Endothelial cell of umbilical vein (primary cell): Measurements from ENCODE around the gene DISP3. TPM values are rescaled to one million over a fixed set of nuclear protein-coding genes. Genes with fewer than 3 reads are reported as not detected.
"Not testable (repeated sequence)": the region's sequence is repeated elsewhere in the genome, so short reads cannot be mapped to it uniquely, and the experiment has no call there.

Experiments used
- BruUV-seq: library from RNA; stranded (reverse); fragments of 400-500 nt; replicated peaks from 2 replicates; lab custom pipeline; 2021; lab: Mats Ljungman, UMichigan
- CTCF ChIA-PET: fragments of 300-600, 350-600 bp; sonication (Branson Sonifier 250); formaldehyde crosslinking; loops from one replicate; lab custom pipeline; 2021; ENCODE audit warnings: antibody characterized with exemption, inconsistent platforms; lab: Charles Lee
- POLR2A ChIA-PET: fragments of 300-600, 350-600 bp; sonication (Branson Sonifier 250); formaldehyde crosslinking; loops from one replicate; lab custom pipeline; 2021; ENCODE audit warnings: antibody characterized with exemption, inconsistent platforms; lab: Charles Lee
- DNase-seq: peaks from one replicate; pipeline ENCODE4 v3.0.0-alpha.2; 2011; ENCODE audit warnings: low read depth, low spot score
- FAIRE-seq: peaks from 2 replicates; lab custom pipeline; 2011; peaks lifted over from hg19 to GRCh38; lab: Jason Lieb, UNC
- H2AFZ ChIP-seq: 2 replicates; pipeline ENCODE4 v1.6.0; 2012; ENCODE audit warnings: low read depth, low read length, control low read depth, inconsistent platforms
- H3K27ac ChIP-seq: 2 replicates; pipeline ENCODE4 v1.5.1; 2011; ENCODE audit warnings: low read depth, mild to moderate bottlenecking, control low read depth, low read length, moderate library complexity; ENCODE audit not compliant: insufficient read depth
- H3K27me3 ChIP-seq, 2 experiments: 2 replicates each; pipeline versions ENCODE4 v1.6.0 to v1.6.1; 2011; ENCODE audit warnings: low read length in 2 of 2, mixed read lengths in 1 of 2; ENCODE audit not compliant: control insufficient read depth in 2 of 2, insufficient read depth in 2 of 2
- H3K36me3 ChIP-seq, 2 experiments: 2 replicates in 1 of 2; 3 replicates in 1 of 2; pipeline ENCODE4 v1.5.1; 2011; ENCODE audit warnings: low read length in 2 of 2, mild to moderate bottlenecking in 1 of 2, moderate library complexity in 1 of 2; ENCODE audit not compliant: control insufficient read depth in 2 of 2, insufficient read depth in 2 of 2; ENCODE audit errors: extremely low read depth in 1 of 2
- H3K4me1 ChIP-seq: 3 replicates; pipeline ENCODE4 v1.5.1; 2011; ENCODE audit warnings: mild to moderate bottlenecking, low read length; ENCODE audit not compliant: control insufficient read depth, insufficient read depth; ENCODE audit errors: extremely low read depth
- H3K4me2 ChIP-seq: 2 replicates; pipeline ENCODE4 v1.6.1; 2011; ENCODE audit warnings: low read length, control low read depth, mixed read lengths; ENCODE audit not compliant: insufficient read depth
- H3K4me3 ChIP-seq, 3 experiments: fragments of 200-600 bp in 1 of 3; sonication (generic), shearing (Covaris generic) in 1 of 3; replicated peaks in 1 of 3; 2 replicates each; pipeline ENCODE4 v1.5.1; 2011 to 2016; ENCODE audit warnings: control low read depth in 3 of 3, low read length in 3 of 3, mild to moderate bottlenecking in 2 of 3, inconsistent platforms in 1 of 3, low read depth in 1 of 3, moderate library complexity in 1 of 3; ENCODE audit not compliant: insufficient read depth in 1 of 3
- H3K79me2 ChIP-seq: 2 replicates; pipeline ENCODE4 v1.6.0; 2012; ENCODE audit warnings: low read length, inconsistent platforms; ENCODE audit not compliant: control insufficient read depth, insufficient read depth
- H3K9ac ChIP-seq: replicated peaks from 2 replicates; pipeline ENCODE3; 2011; ENCODE audit warnings: low read length, control low read depth; ENCODE audit not compliant: insufficient read depth; ENCODE audit errors: extremely low read depth
- H3K9me1 ChIP-seq: replicated peaks from 3 replicates; pipeline ENCODE4 v1.6.0; 2011; ENCODE audit warnings: mild to moderate bottlenecking, low read length; ENCODE audit not compliant: control insufficient read depth, insufficient read depth; ENCODE audit errors: extremely low read depth
- H3K9me3 ChIP-seq: replicated peaks from 2 replicates; pipeline ENCODE4 v1.5.1; 2012; ENCODE audit warnings: low read length, inconsistent platforms; ENCODE audit not compliant: control insufficient read depth, insufficient read depth
- H4K20me1 ChIP-seq: replicated peaks from 2 replicates; pipeline ENCODE3; 2011; ENCODE audit warnings: mild to moderate bottlenecking, low read length; ENCODE audit not compliant: control insufficient read depth, insufficient read depth; ENCODE audit errors: extremely low read depth
- EZH2 ChIP-seq: IDR thresholded peaks from 2 replicates; pipeline ENCODE4 v1.6.1; 2012; ENCODE audit warnings: borderline replicate concordance, low read depth, mild to moderate bottlenecking, moderate library complexity, low read length, inconsistent platforms; ENCODE audit not compliant: severe bottlenecking
- FOS ChIP-seq: IDR thresholded peaks from 2 replicates; pipeline ENCODE4 v1.6.1; 2011; ENCODE audit warnings: mild to moderate bottlenecking, low read length, moderate library complexity, borderline replicate concordance; ENCODE audit not compliant: insufficient read depth
- JUN ChIP-seq: IDR thresholded peaks from 2 replicates; pipeline ENCODE4 v1.6.1; 2011; ENCODE audit warnings: borderline replicate concordance, low read depth; ENCODE audit not compliant: insufficient read length, insufficient read depth
- MYC ChIP-seq: IDR thresholded peaks from one replicate; pipeline ENCODE4 v1.6.1; 2011; ENCODE audit warnings: mild to moderate bottlenecking, low read depth, low read length
- POLR2A ChIP-seq: IDR thresholded peaks from 2 replicates; pipeline ENCODE4 v1.6.1; 2012; ENCODE audit warnings: low read depth, mild to moderate bottlenecking, control low read depth, low read length
- POLR2AphosphoS5 ChIP-seq: IDR thresholded peaks from 2 replicates; pipeline ENCODE4 v1.6.1; 2012; ENCODE audit warnings: low read depth, mild to moderate bottlenecking, control low read depth, low read length, moderate library complexity; ENCODE audit not compliant: insufficient read depth
- dilution Hi-C: fragments of 300-500 bp; cut with MboI; formaldehyde crosslinking; loops from one replicate; pipeline ENCODE4 v1.15.0; 2019; ENCODE audit warnings: low sequenced_read_pairs; ENCODE audit not compliant: extremely low pct_ligation_motif_present
- intact Hi-C: fragments of 100-400 bp; cut with micrococcal nuclease; formaldehyde crosslinking; loops from one replicate; pipeline ENCODE4 v1.10.0; 2022
- polyA plus RNA-seq, 4 experiments: library from polyadenylated mRNA; depleted of rRNA in 3 of 4; stranded (reverse) in 3 of 4; unstranded in 1 of 4; fragments of >200 nt; gene quantifications; 2 replicates each; pipeline versions ENCODE4 v1.2.1 to v1.2.3, GENCODE V29; 2011 to 2012; ENCODE audit warnings: missing spikeins in 1 of 4
- total RNA-seq: library from RNA; stranded (reverse); gene quantifications from 2 replicates; pipeline ENCODE4 v1.2.3, GENCODE V29; 2021
- TF ChIP-seq, protein P1 (sequence below): IDR thresholded peaks from 2 replicates; pipeline ENCODE4 v1.6.1; 2011; ENCODE audit not compliant: insufficient read depth, insufficient read length

The DISP3 gene
- total and polyA plus RNA-seq, 2 donors (not counting 3 experiments of a cell fraction or from before 2014, with no cell fraction given), result 0.26 to 0.49 TPM

GRCh38 chr1:11579506-11579905, 100.6 kb downstream of the DISP3 start:
- ChIA-PET POLR2A (no interaction called here), CTCF (no interaction called here)
- DNase-seq (no peak), FAIRE-seq (no peak)
- no peak overlapping the region for H3K4me3 ChIP-seq
- H3K4me2 ChIP-seq, result no peak overlapping the region
- H3K9me1 ChIP-seq, result no peaks in the 10 kb centered on the region
- H3K9ac ChIP-seq, result no peak overlapping the region
- no TSS peak for BruUV-seq
- H4K20me1 ChIP-seq, result no peaks in the 10 kb centered on the region
- dilution Hi-C loops, result no loop called here
- TF ChIP-seq EZH2, result no peak
- TF ChIP-seq MYC, result no peak
- TF ChIP-seq, protein P1, sequence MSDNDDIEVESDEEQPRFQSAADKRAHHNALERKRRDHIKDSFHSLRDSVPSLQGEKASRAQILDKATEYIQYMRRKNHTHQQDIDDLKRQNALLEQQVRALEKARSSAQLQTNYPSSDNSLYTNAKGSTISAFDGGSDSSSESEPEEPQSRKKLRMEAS, result no peak
- no peak for TF ChIP-seq POLR2A
- TF ChIP-seq POLR2AphosphoS5, result no peak
- TF ChIP-seq FOS, result no peak
- no peak for TF ChIP-seq JUN
- H3K4me1 ChIP-seq, result no peaks in the 10 kb centered on the region
- intact Hi-C loops, result no loop called here
- H3K27me3 ChIP-seq, result peaks cover 0 to 2% of the 10 kb centered on the region in 2 experiments
- no peak overlapping the region for H3K27ac ChIP-seq
- no peaks in the 10 kb centered on the region for H3K79me2 ChIP-seq
- H3K9me3 ChIP-seq, result no peaks in the 10 kb centered on the region
- no peaks in the 10 kb centered on the region for H3K36me3 ChIP-seq
- H2AFZ ChIP-seq, result no peak overlapping the region

DNA sequence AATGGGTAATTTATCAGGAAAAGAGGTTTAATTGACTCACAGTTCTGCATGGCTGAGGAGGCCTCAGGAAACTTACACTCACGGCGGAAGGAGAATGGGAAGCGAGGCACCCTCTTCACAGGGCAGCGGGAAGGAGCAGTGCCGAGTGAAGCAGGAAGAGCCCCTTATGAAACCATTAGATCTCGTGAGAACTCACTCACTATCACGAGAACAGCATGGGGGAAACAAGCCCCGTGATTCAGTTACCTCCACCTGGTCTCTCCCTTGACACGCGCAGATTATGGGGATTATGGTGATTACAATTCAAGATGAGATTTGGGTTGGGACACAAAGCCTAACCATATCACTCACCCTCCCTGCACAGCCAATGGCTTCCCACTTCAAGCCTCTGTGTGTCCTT, 101.1 kb downstream of the DISP3 start:
- H2AFZ ChIP-seq, H3K36me3 ChIP-seq, H4K20me1 ChIP-seq, CTCF ChIA-PET, H3K27me3 ChIP-seq, POLR2A ChIA-PET, H3K9me1 ChIP-seq, H3K9ac ChIP-seq, H3K4me3 ChIP-seq, BruUV-seq, H3K4me2 ChIP-seq, dilution Hi-C loops, H3K9me3 ChIP-seq, H3K4me1 ChIP-seq, DNase-seq, H3K79me2 ChIP-seq, intact Hi-C loops, FAIRE-seq, H3K27ac ChIP-seq: not testable (repeated sequence)
